ENCODE measurements around the gene VTA1.

VTA1 gene

DNA sequence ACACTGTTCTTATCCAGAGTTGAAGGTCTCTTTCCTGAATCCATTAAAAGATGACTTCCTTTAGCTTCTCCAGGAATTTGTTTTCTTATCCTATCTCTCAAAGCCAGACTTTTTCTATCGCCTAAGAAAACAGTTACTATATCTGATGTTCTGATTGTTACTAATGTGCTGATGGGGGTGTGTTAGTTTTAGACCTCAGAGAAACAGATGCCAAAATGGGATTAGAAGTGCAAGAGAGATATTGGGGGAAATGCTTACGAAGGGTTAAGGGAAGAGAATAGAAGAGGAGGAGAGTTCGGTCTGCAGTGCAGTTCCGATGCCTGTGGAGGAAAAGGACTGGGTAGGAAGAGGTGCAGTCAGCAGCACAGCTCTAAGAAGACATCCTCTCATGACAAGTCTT is 119.0 kb downstream of the VTA1 start:
- no peak for FAIRE-seq
- no peak for DNase-seq (ENCODE audit: low spot score)

DNA sequence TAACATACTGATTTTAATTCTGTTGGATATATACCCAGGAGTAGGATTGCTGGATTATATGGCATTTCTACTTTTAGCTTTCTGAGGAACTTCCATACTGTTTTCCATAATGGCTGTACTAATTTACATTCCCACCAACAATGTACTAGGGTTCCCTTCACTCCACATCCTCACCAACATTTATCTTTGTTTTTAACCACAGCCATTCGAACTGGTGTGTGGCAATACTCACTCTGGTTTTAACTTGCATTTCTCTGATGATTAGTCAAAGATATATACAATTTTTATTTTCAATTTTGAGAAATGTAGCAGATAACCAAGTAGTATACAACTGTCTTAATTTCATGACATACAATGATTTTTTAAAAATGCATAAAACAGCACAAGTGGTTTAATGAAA is 124.4 kb downstream of the VTA1 start:
- DNase-seq (ENCODE audit: low spot score) (no peak), FAIRE-seq (no peak)

Measured in RCC 7860 (cell line).